Loucy (cell line): ENCODE results near the gene SCIMP.

ENCODE experiments used
- EZH2phosphoT487 ChIP-seq: fragments of 200-600 bp; IDR thresholded peaks from 2 replicates; pipeline ENCODE4 v1.6.1; 2018; ENCODE audit warnings: antibody characterized with exemption, mild to moderate bottlenecking, moderate library complexity, borderline replicate concordance
- TF ChIP-seq, protein P1 (sequence below): fragments of 200-600 bp; sonication (generic); conservative IDR thresholded peaks from 2 replicates; pipeline ENCODE4 v1.5.1; 2014; ENCODE audit warnings: mild to moderate bottlenecking, antibody characterized with exemption, low read length

DNA sequence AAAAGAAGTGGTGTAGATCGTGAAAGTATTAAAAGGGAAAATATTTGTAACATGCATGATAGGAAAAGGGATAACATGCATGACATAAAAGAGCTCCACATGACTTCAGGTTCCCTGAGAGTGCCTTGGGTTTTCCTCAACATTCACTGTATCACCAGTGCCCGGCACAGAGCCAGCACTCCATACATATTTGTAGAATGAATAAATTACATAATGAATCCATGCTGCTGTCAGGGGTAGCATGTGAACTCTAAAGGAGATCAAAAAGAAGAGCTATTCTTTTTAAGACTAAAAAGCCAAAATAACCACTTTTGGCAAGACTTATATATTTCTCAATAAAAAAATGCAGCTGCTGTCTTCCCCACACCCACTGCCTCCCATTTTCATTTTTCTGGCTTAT is 40.3 kb downstream of the SCIMP start:
- TF ChIP-seq, protein P1, sequence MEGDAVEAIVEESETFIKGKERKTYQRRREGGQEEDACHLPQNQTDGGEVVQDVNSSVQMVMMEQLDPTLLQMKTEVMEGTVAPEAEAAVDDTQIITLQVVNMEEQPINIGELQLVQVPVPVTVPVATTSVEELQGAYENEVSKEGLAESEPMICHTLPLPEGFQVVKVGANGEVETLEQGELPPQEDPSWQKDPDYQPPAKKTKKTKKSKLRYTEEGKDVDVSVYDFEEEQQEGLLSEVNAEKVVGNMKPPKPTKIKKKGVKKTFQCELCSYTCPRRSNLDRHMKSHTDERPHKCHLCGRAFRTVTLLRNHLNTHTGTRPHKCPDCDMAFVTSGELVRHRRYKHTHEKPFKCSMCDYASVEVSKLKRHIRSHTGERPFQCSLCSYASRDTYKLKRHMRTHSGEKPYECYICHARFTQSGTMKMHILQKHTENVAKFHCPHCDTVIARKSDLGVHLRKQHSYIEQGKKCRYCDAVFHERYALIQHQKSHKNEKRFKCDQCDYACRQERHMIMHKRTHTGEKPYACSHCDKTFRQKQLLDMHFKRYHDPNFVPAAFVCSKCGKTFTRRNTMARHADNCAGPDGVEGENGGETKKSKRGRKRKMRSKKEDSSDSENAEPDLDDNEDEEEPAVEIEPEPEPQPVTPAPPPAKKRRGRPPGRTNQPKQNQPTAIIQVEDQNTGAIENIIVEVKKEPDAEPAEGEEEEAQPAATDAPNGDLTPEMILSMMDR, result no peak
- no peak for TF ChIP-seq EZH2phosphoT487
